GM12875 (cell line): ENCODE results near the gene FZD4.

ENCODE experiments used
- H3K4me3 ChIP-seq: one replicate; pipeline ENCODE4 v1.5.1; 2011; ENCODE audit warnings: low read depth, low read length, control low read depth
- TF ChIP-seq, protein P1 (sequence below): IDR thresholded peaks from 2 replicates; pipeline ENCODE4 v1.5.1; 2011; ENCODE audit warnings: low read depth, mild to moderate bottlenecking, control low read depth, inconsistent platforms, low read length, moderate library complexity, borderline replicate concordance; ENCODE audit not compliant: insufficient read depth

FZD4 gene

DNA sequence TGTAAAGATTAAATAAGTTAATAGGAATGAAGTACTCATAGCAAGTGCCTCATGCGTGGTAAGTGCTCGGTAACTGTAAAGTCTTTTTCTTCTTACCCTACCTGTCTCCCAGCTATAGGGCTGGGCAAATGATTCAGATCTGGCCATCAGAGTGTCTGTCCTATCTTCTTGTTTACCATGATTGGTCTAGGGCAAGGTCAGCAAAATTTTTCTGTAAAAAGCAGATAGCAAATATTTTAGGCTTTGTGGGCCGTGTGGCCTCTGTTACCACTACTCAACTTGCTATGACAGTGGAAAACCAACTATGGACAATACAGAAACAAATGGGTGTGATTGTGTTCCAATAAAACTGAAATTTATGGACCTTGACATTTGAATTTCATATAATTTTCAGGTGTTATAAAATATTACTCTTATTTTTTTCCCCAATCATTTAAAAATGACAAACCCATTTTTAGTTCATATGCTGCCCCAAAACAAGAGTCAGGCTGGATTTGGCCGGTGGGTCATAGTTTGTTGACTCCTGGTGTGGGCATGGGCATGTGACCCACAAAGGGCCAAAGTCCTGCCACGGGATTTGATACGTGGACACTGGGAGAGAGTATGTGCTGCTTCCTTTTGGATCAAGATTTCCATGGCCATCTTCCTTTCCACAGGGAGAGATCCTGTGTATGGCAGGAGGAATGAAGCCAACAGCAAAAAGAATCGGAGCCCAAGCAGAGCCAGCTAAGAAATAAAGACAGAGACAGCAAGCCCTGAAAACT is 26.8 kb upstream of the FZD4 start:
- H3K4me3 ChIP-seq = no peak overlapping the region
- TF ChIP-seq, protein P1, sequence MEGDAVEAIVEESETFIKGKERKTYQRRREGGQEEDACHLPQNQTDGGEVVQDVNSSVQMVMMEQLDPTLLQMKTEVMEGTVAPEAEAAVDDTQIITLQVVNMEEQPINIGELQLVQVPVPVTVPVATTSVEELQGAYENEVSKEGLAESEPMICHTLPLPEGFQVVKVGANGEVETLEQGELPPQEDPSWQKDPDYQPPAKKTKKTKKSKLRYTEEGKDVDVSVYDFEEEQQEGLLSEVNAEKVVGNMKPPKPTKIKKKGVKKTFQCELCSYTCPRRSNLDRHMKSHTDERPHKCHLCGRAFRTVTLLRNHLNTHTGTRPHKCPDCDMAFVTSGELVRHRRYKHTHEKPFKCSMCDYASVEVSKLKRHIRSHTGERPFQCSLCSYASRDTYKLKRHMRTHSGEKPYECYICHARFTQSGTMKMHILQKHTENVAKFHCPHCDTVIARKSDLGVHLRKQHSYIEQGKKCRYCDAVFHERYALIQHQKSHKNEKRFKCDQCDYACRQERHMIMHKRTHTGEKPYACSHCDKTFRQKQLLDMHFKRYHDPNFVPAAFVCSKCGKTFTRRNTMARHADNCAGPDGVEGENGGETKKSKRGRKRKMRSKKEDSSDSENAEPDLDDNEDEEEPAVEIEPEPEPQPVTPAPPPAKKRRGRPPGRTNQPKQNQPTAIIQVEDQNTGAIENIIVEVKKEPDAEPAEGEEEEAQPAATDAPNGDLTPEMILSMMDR = no peak

GRCh38 chr11:86980086-86980796 is 25.0 kb upstream of the FZD4 start:
- H3K4me3 ChIP-seq = no peak overlapping the region
- TF ChIP-seq, protein P1 = no peak

- TF ChIP-seq, protein P1 = peak; percentile 31; the same call in 1 of the 2 replicates
Measured at GRCh38 chr11:86978756-86979608, 23.8 kb upstream of the FZD4 start.

GRCh38 chr11:86978247-86978646 is 23.1 kb upstream of the FZD4 start:
- H3K4me3 ChIP-seq = no peak overlapping the region
- TF ChIP-seq, protein P1 = no peak

More at GRCh38 chr11:86978756-86979608, 23.8 kb upstream of the FZD4 start:
- H3K4me3 ChIP-seq = no peak overlapping the region

- TF ChIP-seq, protein P1 = no peak
- H3K4me3 ChIP-seq = no peak overlapping the region
Measured at GRCh38 chr11:86977441-86978050, 22.4 kb upstream of the FZD4 start.

DNA sequence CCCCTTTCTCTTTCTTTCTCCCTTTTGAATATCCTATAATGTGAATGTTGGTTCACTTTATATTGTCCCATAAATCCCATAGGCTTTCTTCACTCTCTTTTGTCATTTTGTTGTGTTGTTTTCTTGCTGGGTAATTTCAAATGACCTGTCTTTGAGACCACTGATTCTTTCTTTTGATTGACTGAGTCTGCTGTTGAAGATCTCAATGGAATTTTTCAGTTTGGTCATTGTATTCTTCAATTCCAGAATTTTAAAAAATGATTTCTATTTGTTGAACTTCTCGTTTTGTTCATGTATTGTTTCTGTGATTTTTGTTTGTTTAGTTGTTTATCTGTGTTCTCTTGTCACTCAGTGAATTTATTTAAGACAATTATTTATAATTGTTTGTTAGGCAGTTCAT is 17.5 kb upstream of the FZD4 start:
- TF ChIP-seq, protein P1 = no peak
- no peak overlapping the region for H3K4me3 ChIP-seq
